ENCODE results near the gene ATP2A3. TPM values are rescaled to one million over a fixed set of nuclear protein-coding genes. Genes with fewer than 3 reads are reported as not detected.

ATP2A3 gene
- total and polyA plus RNA-seq, 2 donors (not counting 1 experiment from before 2014, with no cell fraction given): 697 to 817 TPM

GRCh38 chr17:3966720-3967363 lies 2.6 kb upstream of the ATP2A3 start:
- ATAC-seq (ENCODE audit: low read depth) (peak; percentile 40), DNase-seq (peak; percentile 84)
- TF ChIP-seq EZH2 (IDR thresholded peaks at IDR 0.05; ENCODE audit: borderline replicate concordance, insufficient read depth, low read depth, low read length, poor library complexity, severe bottlenecking): no peak
- TF ChIP-seq CTCF (IDR thresholded peaks at IDR 0.05): peak; percentile 25
- peaks cover 44% of the 10 kb centered on the region for H3K79me2 ChIP-seq (ENCODE audit: control insufficient read depth, insufficient read depth, low read length)
- no peaks in the 10 kb centered on the region for H3K27me3 ChIP-seq (replicated peaks in 1 of 4; ENCODE audit: control extremely low read depth in 1 of 4, control insufficient read depth in 3 of 4, insufficient read depth in 4 of 4, low read length in 3 of 4)
- ChIA-PET CTCF (interaction anchor here (0.7 to 12.2 kb wide), 14 partner anchors 10 to 229 kb away, joined by 3 to 157 read pairs (median 6); partner anchors contain the start of genes NCBP3 and P2RX1), POLR2A (interaction anchor here (0.5 to 3.3 kb wide), 5 partner anchors 36 to 981 kb away, joined by 4 to 34 read pairs (median 5); partner anchors contain the start of gene P2RX1)
- Mint-ChIP-seq H3K27me3 (no peaks in the 10 kb centered on the region), H3K4me1 (peaks cover 53% of the 10 kb centered on the region), H3K27ac (peak overlapping the region; percentile 90), H3K9me3 (ENCODE audit: insufficient read depth) (no peaks in the 10 kb centered on the region), H3K4me3 (peak overlapping the region; percentile 82)
- 12% methylated on average over 10 of the region's 14 CpGs for WGBS (ENCODE audit: insufficient coverage)
- H3K4me1 ChIP-seq (ENCODE audit: control insufficient read depth in 2 of 2, insufficient read depth in 2 of 2, low read length in 2 of 2): peaks cover 47 to 62% of the 10 kb centered on the region in 2 donors
- H3K9me3 ChIP-seq (ENCODE audit: control extremely low read depth in 1 of 3, control insufficient read depth in 2 of 3, insufficient read depth in 1 of 3, low read length in 2 of 3): no peaks in the 10 kb centered on the region
- intact Hi-C loops (cut with micrococcal nuclease): loop anchor here (1.0 to 5.0 kb wide), 2 partner anchors 37 to 275 kb away; no protein-coding TSS in a partner anchor
- H3K9ac ChIP-seq (ENCODE audit: low read length): peak overlapping the region; percentile 38
- peaks cover 19% of the 10 kb centered on the region for H4K20me1 ChIP-seq (ENCODE audit: control insufficient read depth, insufficient read depth, low read length, poor library complexity, severe bottlenecking)
- peak overlapping the region; percentile 75 to 84 for H3K27ac ChIP-seq (ENCODE audit: low read length in 2 of 2)
- peak overlapping the region in 2 of 5 experiments; percentile 6 to 25 for H3K4me3 ChIP-seq (ENCODE audit: control extremely low read depth in 1 of 5, extremely low read depth in 1 of 5, insufficient read depth in 1 of 5, low read depth in 2 of 5, low read length in 4 of 5)
- H2AFZ ChIP-seq (ENCODE audit: insufficient read depth, low read depth, low read length, poor library complexity, severe bottlenecking): peak overlapping the region; percentile 18
- H3K4me2 ChIP-seq (replicated peaks; ENCODE audit: low read depth, low read length, poor library complexity, severe bottlenecking): peak overlapping the region; percentile 71
- H3K36me3 ChIP-seq (replicated peaks in 1 of 2; ENCODE audit: control extremely low read depth in 1 of 2, control insufficient read depth in 1 of 2, extremely low read depth in 1 of 2, insufficient read depth in 2 of 2, low read length in 1 of 2): peaks cover 0 to 10% of the 10 kb centered on the region in 2 experiments
